ENCODE data around the gene CD1E.

The CD1E gene

DNA sequence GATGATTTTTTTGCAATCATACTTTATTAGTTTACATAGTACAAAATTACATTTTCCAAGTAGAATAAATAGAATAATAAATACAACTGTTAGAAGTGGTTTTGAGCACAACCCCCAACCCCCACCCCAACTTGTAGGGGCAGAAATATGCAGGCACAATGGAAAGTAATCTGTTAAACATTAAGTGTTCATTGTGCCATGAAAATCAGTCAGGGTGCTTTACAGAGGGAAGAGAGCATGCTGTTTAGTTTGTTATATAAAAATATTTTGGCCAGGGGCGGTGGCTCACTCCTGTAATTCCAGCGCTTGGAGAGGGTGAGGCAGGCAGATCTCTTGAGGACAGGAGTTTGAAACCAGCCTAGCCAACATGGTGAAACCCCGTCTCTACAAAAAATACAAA lies 43.0 kb downstream of the CD1E start:
- TF ChIP-seq, protein P1, sequence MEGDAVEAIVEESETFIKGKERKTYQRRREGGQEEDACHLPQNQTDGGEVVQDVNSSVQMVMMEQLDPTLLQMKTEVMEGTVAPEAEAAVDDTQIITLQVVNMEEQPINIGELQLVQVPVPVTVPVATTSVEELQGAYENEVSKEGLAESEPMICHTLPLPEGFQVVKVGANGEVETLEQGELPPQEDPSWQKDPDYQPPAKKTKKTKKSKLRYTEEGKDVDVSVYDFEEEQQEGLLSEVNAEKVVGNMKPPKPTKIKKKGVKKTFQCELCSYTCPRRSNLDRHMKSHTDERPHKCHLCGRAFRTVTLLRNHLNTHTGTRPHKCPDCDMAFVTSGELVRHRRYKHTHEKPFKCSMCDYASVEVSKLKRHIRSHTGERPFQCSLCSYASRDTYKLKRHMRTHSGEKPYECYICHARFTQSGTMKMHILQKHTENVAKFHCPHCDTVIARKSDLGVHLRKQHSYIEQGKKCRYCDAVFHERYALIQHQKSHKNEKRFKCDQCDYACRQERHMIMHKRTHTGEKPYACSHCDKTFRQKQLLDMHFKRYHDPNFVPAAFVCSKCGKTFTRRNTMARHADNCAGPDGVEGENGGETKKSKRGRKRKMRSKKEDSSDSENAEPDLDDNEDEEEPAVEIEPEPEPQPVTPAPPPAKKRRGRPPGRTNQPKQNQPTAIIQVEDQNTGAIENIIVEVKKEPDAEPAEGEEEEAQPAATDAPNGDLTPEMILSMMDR (conservative IDR thresholded peaks at IDR 0.05; ENCODE audit: low read length): no peak
- no peak for TF ChIP-seq EZH2phosphoT487 (IDR thresholded peaks at IDR 0.05; ENCODE audit: borderline replicate concordance)

DNA sequence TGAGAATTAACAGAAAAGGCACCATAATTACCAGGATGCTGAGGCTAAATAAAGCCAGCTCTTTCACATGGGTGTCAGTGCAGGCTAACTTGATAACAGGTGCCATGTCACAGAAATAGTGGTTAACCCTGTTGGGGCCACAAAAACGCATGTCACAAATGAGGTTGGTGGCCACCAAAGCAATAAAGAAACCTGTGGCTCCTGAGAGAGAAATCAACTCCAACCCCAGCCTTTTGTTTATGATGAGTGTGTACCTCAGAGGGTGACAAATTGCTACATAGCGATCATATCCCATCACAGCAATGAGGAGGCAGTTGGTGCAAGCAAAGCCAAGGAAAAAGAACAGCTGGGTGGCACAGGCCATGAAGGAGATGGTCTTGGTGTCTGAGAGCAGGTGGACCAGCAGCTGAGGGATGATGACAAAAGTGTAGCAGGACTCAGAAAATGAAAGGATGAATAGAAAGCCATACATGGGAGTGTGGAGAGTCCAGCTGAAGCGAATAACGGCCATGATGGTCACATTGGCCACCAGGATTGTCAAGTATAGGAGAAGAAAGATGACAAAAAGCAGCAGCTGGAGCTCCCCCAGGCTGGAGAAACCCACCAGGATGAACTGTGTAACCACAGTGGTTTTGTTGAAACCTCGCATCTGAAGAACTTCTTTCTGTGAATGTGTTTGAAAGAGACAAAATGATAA lies 45.3 kb downstream of the CD1E start, which contains the start of gene OR10T2:
TSS of gene OR10T2 (minus strand) at position 649 of the 697 bp plus-strand sequence. CDS start at position 649, 0 bp downstream.
- no peaks in the 10 kb centered on the region for H3F3A ChIP-seq (ENCODE audit: low read depth)
- H3K9me3 ChIP-seq (ENCODE audit: insufficient read depth, low read depth, low read length): no peaks in the 10 kb centered on the region
- H3K9me2 ChIP-seq (replicated peaks; ENCODE audit: low read depth, low read length): no peaks in the 10 kb centered on the region
- TF ChIP-seq, protein P1 (conservative IDR thresholded peaks at IDR 0.05; ENCODE audit: low read length): no peak
- TF ChIP-seq EZH2phosphoT487 (IDR thresholded peaks at IDR 0.05; ENCODE audit: borderline replicate concordance): no peak
- no peak within 1 kb of the TSS for H3K9ac ChIP-seq (ENCODE audit: low read depth, low read length, poor library complexity, severe bottlenecking)
- no peak within 1 kb of the TSS for H2AFZ ChIP-seq (ENCODE audit: low read length)
- no peaks in the 10 kb centered on the region for H3K36me3 ChIP-seq (ENCODE audit: insufficient read depth, low read length)
- peaks cover 10% of the 10 kb centered on the region for H3K4me1 ChIP-seq (ENCODE audit: insufficient read depth, low read length, poor library complexity, severe bottlenecking)
- H3K79me2 ChIP-seq (ENCODE audit: insufficient read depth, low read length): no peaks in the 10 kb centered on the region
- H3K4me2 ChIP-seq (ENCODE audit: low read depth, low read length, poor library complexity, severe bottlenecking): peak within 1 kb of the TSS; percentile 9
- H4K20me1 ChIP-seq (ENCODE audit: insufficient read depth, low read length, poor library complexity, severe bottlenecking): no peaks in the 10 kb centered on the region
- no peaks in the 10 kb centered on the region for H3K27me3 ChIP-seq (ENCODE audit: insufficient read depth, low read length, poor library complexity, severe bottlenecking)
- no peak within 1 kb of the TSS for H3K4me3 ChIP-seq (ENCODE audit: low read length, poor library complexity, severe bottlenecking)

More for the DNA sequence above, 43.0 kb downstream of the CD1E start:
- Histone ChIP-seq H3K9ac (ENCODE audit: low read depth, low read length, poor library complexity, severe bottlenecking) (no peak overlapping the region), H3K9me2 (replicated peaks; ENCODE audit: low read depth, low read length) (no peaks in the 10 kb centered on the region), H4K20me1 (ENCODE audit: insufficient read depth, low read length, poor library complexity, severe bottlenecking) (no peaks in the 10 kb centered on the region), H3F3A (ENCODE audit: low read depth) (no peaks in the 10 kb centered on the region), H3K79me2 (ENCODE audit: insufficient read depth, low read length) (no peaks in the 10 kb centered on the region), H3K4me2 (ENCODE audit: low read depth, low read length, poor library complexity, severe bottlenecking) (no peak overlapping the region), H3K36me3 (ENCODE audit: insufficient read depth, low read length) (no peaks in the 10 kb centered on the region), H3K27me3 (ENCODE audit: insufficient read depth, low read length, poor library complexity, severe bottlenecking) (no peaks in the 10 kb centered on the region), H2AFZ (ENCODE audit: low read length) (no peak overlapping the region), H3K4me3 (ENCODE audit: low read length, poor library complexity, severe bottlenecking) (no peak overlapping the region), H3K4me1 (ENCODE audit: insufficient read depth, low read length, poor library complexity, severe bottlenecking) (peaks cover 10% of the 10 kb centered on the region), H3K9me3 (ENCODE audit: insufficient read depth, low read depth, low read length) (no peaks in the 10 kb centered on the region)

DNA sequence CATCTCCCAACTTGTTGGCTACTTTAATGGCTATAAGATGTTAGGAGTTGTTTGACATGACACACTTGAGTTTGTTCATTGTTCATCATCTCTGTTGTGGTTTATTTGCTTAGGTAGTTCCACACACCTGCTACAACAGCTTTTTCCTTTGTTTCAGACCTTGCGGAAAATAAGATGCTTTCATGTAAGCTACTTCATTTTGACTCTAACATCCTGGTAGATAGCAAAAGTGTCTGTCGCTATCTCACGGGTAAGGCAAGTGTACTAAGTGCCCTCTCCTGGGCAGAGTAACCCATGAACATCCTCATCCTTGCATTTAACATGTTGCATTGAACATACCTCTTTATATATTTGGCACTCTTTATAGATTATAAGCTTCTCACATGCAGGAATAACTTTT lies 47.2 kb downstream of the CD1E start:
- H3F3A ChIP-seq (ENCODE audit: low read depth): no peaks in the 10 kb centered on the region
- H3K4me2 ChIP-seq (ENCODE audit: low read depth, low read length, poor library complexity, severe bottlenecking): no peak overlapping the region
- no peaks in the 10 kb centered on the region for H3K27me3 ChIP-seq (ENCODE audit: insufficient read depth, low read length, poor library complexity, severe bottlenecking)
- H3K4me1 ChIP-seq (ENCODE audit: insufficient read depth, low read length, poor library complexity, severe bottlenecking): peaks cover 10% of the 10 kb centered on the region
- TF ChIP-seq, protein P1 (conservative IDR thresholded peaks at IDR 0.05; ENCODE audit: low read length): peak; percentile 16; the same call in 1 of the 2 replicates
- no peak for TF ChIP-seq EZH2phosphoT487 (IDR thresholded peaks at IDR 0.05; ENCODE audit: borderline replicate concordance)
- H3K79me2 ChIP-seq (ENCODE audit: insufficient read depth, low read length): no peaks in the 10 kb centered on the region
- no peak overlapping the region for H3K9ac ChIP-seq (ENCODE audit: low read depth, low read length, poor library complexity, severe bottlenecking)
- no peaks in the 10 kb centered on the region for H3K36me3 ChIP-seq (ENCODE audit: insufficient read depth, low read length)
- H2AFZ ChIP-seq (ENCODE audit: low read length): no peak overlapping the region
- H3K9me2 ChIP-seq (replicated peaks; ENCODE audit: low read depth, low read length): no peaks in the 10 kb centered on the region
- H3K4me3 ChIP-seq (ENCODE audit: low read length, poor library complexity, severe bottlenecking): no peak overlapping the region
- H3K9me3 ChIP-seq (ENCODE audit: insufficient read depth, low read depth, low read length): no peaks in the 10 kb centered on the region
- no peaks in the 10 kb centered on the region for H4K20me1 ChIP-seq (ENCODE audit: insufficient read depth, low read length, poor library complexity, severe bottlenecking)
